Glutamatergic neuron (in vitro differentiated cells): ENCODE results near the gene CLEC5A. TPM values are rescaled to one million over a fixed set of nuclear protein-coding genes. Genes with fewer than 3 reads are reported as not detected.
"Not testable (repeated sequence)": the region's sequence is repeated elsewhere in the genome, so short reads cannot be mapped to it uniquely, and the experiment has no call there.

Experiments used
- DNase-seq: peaks from one replicate; pipeline ENCODE4 v3.0.0; 2022
- H3K27ac Mint-ChIP-seq: one replicate; pipeline ENCODE4 v1.8.0; 2020; ENCODE audit warnings: mild to moderate bottlenecking, mixed read lengths, inconsistent platforms; ENCODE audit not compliant: unreplicated experiment
- H3K27me3 Mint-ChIP-seq: one replicate; pipeline ENCODE4 v1.8.0; 2020; ENCODE audit warnings: mild to moderate bottlenecking, moderate library complexity, mixed read lengths, inconsistent platforms; ENCODE audit not compliant: unreplicated experiment
- H3K36me3 Mint-ChIP-seq: one replicate; pipeline ENCODE4 v1.8.0; 2020; ENCODE audit warnings: mild to moderate bottlenecking, mixed read lengths, inconsistent platforms; ENCODE audit not compliant: unreplicated experiment
- H3K4me1 Mint-ChIP-seq: one replicate; pipeline ENCODE4 v1.8.0; 2020; ENCODE audit warnings: mild to moderate bottlenecking, low read depth, mixed read lengths, inconsistent platforms; ENCODE audit not compliant: unreplicated experiment
- H3K4me3 Mint-ChIP-seq: one replicate; pipeline ENCODE4 v1.8.0; 2020; ENCODE audit warnings: mild to moderate bottlenecking, mixed read lengths, inconsistent platforms; ENCODE audit not compliant: unreplicated experiment
- H3K9me3 Mint-ChIP-seq: one replicate; pipeline ENCODE4 v1.8.0; 2020; ENCODE audit warnings: mild to moderate bottlenecking, moderate library complexity, mixed read lengths, inconsistent platforms; ENCODE audit not compliant: unreplicated experiment
- CTCF ChIP-seq: fragments of 200-600 bp; sonication (generic); IDR thresholded peaks from one replicate; pipeline ENCODE4 v1.5.0; 2021; ENCODE audit not compliant: partially characterized antibody, unreplicated experiment
- total RNA-seq: library from RNA; stranded (reverse); fragmentation: NEBNext Ultra II Directional; extraction: Animal tissue kit (Norgen Biotek cat#: 25700); gene quantifications from one replicate; pipeline ENCODE4 v1.2.1, GENCODE V29; 2021; ENCODE audit not compliant: unreplicated experiment

CLEC5A gene
- total RNA-seq, 1 donor from 2014 or later, result not detected

DNA sequence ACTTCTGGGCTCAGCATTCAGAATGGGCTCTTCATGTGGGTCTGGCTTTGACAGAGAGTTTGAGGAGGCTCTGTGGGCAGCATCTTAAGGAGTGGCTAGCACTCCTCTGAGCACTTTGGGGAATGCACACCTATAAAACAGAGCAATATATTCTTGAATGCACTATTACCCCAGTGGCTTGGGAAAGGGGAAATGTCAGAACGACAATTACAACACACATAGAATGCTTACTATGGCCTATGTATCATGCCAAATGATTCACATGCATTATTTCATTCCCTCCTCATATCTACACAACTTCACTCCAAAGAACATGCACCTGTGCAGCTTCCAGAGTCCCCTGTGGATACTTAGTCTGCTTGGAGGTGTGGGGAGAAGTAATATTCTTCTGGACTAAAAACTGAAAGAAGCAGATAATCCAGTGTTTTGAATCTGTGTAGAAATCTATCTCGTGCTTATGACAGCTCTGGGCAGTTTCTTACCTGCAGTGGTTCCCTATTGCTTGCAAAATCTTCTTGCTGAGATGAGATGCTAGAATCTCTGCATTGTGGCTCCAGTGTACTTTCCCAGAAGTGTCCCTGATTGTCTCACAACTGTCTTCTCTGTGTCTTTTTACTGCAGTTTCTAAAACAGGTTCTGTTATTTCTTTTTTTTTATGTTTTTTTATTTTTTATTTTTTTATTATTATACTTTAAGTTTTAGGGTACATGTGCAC is 43.4 kb upstream of the CLEC5A start:
- no peak overlapping the region for H3K27ac Mint-ChIP-seq
- H3K4me1 Mint-ChIP-seq, result no peaks in the 10 kb centered on the region
- TF ChIP-seq CTCF, result no peak

GRCh38 chr7:141987803-141988202 is 41.0 kb upstream of the CLEC5A start:
- H3K4me3 Mint-ChIP-seq, H3K36me3 Mint-ChIP-seq, H3K4me1 Mint-ChIP-seq, H3K9me3 Mint-ChIP-seq, H3K27me3 Mint-ChIP-seq, DNase-seq, H3K27ac Mint-ChIP-seq: not testable (repeated sequence)

More for the DNA sequence above, 43.4 kb upstream of the CLEC5A start:
- no peaks in the 10 kb centered on the region for H3K36me3 Mint-ChIP-seq
- no peaks in the 10 kb centered on the region for H3K27me3 Mint-ChIP-seq
- no peak for DNase-seq
- H3K9me3 Mint-ChIP-seq, result no peaks in the 10 kb centered on the region
- H3K4me3 Mint-ChIP-seq, result no peak overlapping the region

DNA sequence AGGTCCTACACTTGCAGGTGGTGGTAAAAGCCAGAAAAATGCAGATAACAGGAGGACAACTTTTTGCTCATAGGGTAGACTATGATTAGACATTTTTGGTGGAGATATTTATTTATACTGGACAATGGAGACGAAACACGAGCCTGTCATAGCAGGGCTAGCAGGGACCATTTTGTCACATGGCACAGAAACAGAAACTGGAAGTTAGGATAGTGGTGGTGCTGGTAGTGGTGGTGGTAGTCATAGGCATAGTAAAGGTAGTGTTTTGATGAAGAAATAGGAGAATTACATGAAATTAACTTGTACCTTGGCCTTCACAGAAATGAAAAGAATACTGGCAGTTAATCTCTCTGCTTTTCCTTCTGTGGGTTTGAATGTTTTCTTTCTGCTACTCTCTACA is 40.1 kb upstream of the CLEC5A start:
- Mint-ChIP-seq H3K4me3 (no peak overlapping the region), H3K27ac (no peak overlapping the region)

GRCh38 chr7:141985926-141986325 is 39.2 kb upstream of the CLEC5A start:
- H3K27ac Mint-ChIP-seq, result not testable (repeated sequence)

More for the DNA sequence above, 40.1 kb upstream of the CLEC5A start:
- Mint-ChIP-seq H3K36me3 (no peaks in the 10 kb centered on the region), H3K9me3 (no peaks in the 10 kb centered on the region), H3K4me1 (no peaks in the 10 kb centered on the region), H3K27me3 (no peaks in the 10 kb centered on the region)
- no peak for DNase-seq
- no peak for TF ChIP-seq CTCF

DNA sequence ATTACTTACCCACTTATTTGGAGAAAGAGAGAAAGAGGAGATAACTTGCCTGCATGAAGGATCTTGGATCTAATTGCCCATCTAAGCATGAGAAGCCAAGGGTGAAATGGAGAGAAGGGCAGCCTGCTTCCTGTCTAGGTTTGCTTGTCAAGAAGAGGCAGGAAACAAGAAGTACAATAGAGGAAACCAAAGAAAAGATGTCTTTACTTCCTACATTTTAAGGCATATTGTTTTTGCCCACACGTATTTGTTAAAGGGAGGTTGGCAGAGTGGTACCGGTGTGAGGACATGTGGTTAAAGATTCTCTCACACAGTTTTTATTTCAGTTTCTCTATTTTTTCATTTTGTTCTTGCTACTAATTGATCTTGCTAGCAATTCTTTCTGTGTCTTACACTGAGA is 32.8 kb upstream of the CLEC5A start:
- Mint-ChIP-seq H3K4me1 (no peaks in the 10 kb centered on the region), H3K4me3 (no peak overlapping the region), H3K27ac (no peak overlapping the region), H3K9me3 (peaks cover 1% of the 10 kb centered on the region), H3K36me3 (no peaks in the 10 kb centered on the region), H3K27me3 (peaks cover 2% of the 10 kb centered on the region)
- no peak for DNase-seq
- no peak for TF ChIP-seq CTCF

More at GRCh38 chr7:141985926-141986325, 39.2 kb upstream of the CLEC5A start:
- H3K36me3 Mint-ChIP-seq, H3K27me3 Mint-ChIP-seq, H3K4me3 Mint-ChIP-seq, DNase-seq, H3K9me3 Mint-ChIP-seq, H3K4me1 Mint-ChIP-seq: not testable (repeated sequence)

DNA sequence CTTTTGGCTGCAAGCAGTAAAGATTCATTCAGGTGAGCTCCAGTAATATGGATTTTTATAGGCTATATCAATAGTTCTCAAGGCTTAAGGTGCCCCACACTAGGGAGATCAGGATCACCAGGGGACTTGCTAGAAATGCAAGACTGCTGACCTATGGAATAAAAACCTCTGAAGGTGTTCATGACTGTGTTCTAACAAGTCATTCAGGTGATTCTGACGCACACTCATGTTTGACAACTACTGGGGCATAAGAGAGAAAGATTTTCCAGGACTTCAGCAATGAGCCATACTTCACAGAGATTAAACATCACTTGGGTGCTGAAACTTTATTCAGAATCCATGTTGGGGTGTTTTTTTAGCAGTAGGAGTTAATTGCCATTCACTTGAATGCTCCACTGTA is 31.6 kb upstream of the CLEC5A start:
- Mint-ChIP-seq H3K27me3 (peaks cover 4% of the 10 kb centered on the region), H3K27ac (no peak overlapping the region), H3K4me3 (no peak overlapping the region), H3K4me1 (no peaks in the 10 kb centered on the region), H3K9me3 (peaks cover 1% of the 10 kb centered on the region), H3K36me3 (no peaks in the 10 kb centered on the region)
- no peak for TF ChIP-seq CTCF
- no peak for DNase-seq
